GM21619 (cell line): ENCODE data around the gene HAUS2.
"Not testable (repeated sequence)": the region's sequence is repeated elsewhere in the genome, so short reads cannot be mapped to it uniquely, and the experiment has no call there.

ENCODE experiments used
- ATAC-seq: cut with Tn5 transposase; IDR thresholded peaks from one replicate; pipeline ENCODE4 v1.9.1; 2021; ENCODE audit not compliant: unreplicated experiment

The HAUS2 gene

GRCh38 chr15:42548249-42549031 is at the start of gene HAUS2, which contains the start of gene LRRC57:
HAUS2 (plus strand) TSS chr15:42548838; CDS start chr15:42548873, 35 bp downstream.
LRRC57 (minus strand) TSS chr15:42548793; CDS start chr15:42548434, 359 bp downstream.
- peak; percentile 69 for ATAC-seq

DNA sequence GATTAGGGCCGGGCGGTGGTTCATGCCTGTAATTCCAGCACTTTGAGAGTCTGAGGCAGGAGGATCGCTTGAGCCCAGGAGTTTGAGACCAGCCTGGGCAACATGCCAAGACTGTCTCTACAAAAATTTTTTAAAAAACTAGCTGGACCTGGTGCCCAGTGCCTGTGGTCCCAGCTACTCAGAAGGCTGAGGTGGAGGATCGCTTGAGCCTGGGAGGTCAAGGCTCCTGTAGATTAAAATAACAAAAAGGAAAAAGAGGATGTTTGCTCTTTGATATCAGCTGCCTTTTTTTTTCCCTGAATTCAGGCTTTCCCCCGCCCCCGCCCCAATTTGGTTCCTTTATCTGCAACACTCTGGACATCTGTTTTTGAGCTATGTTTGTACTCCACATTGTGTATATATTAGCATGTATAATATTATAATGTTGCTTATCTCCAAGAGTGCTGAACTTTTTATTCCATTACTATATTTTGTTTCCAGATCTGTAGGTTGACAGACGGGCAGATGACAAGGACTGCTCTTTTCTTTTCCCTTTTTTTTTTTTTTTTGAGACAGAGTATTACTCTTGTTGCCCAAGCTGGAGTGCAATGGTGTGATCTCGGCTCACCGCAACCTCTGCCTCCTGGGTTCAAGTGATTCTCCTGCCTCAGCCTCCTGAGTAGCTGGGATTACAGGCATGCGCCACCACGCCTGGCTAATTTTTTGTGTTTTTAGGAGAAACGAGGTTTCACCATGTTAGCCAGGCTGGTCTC is 48.6 kb upstream of the HAUS2 start:
- ATAC-seq: no peak

GRCh38 chr15:42502477-42502876 is 46.2 kb upstream of the HAUS2 start:
- no peak for ATAC-seq

DNA sequence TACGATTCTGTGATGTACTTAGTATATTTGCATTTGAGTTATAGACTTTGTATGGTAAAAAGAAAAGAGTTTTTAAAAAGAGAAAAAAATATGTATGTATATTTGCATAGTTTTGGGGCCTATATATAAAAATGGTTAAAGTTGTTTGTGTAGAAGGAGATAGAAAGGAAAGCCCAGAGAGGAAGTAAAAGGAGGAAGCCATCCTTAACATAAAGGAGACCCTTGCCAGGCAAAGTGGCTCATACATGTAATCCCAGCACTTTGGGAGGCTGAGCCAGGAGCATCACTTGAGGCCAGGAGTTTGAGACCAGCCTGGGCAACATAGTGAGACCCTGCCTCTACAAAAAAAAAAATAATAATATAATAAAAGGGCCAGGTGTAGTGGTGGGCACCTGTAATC is 44.8 kb upstream of the HAUS2 start:
- no peak for ATAC-seq

GRCh38 chr15:42504631-42505030 is 44.0 kb upstream of the HAUS2 start:
- peak; percentile 9 for ATAC-seq

GRCh38 chr15:42507514-42507913 is 41.1 kb upstream of the HAUS2 start:
- ATAC-seq: no peak

- no peak for ATAC-seq
Observed at GRCh38 chr15:42508263-42508690, 40.4 kb upstream of the HAUS2 start.

DNA sequence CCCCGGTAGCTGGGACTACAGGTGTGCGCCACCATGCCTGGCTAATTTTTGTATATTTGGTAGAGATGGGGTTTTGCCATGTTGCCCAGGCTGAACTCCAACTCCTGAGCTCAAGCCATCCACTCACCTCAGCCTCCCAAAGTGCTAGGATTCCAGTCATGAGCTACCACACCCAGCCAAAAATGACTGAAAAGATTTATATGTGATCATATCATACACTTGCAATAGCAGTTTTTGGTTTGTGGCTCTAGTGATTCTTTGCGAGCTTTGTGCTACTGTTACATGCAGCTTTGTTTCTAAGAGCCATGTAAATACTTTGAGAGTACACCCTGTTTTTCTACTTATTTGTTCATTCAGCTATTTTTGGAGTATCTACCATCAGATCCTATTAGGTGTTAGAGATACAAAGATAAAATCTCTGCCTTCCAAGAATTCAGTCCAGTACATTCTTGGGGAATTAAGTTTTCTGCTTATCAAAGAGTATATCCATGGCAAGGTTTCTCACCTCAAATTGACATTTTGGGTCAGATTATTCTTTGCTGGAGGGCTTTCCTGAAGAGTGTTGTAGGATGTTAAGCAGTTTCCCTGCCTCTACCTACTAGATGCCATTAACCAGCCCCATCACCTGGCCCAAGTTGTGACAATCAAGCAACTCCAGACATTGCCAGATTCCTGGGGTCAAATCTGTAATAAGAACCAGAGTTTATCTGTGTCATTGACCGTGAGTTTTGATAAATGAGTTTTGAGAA is 38.2 kb upstream of the HAUS2 start:
- ATAC-seq: no peak

DNA sequence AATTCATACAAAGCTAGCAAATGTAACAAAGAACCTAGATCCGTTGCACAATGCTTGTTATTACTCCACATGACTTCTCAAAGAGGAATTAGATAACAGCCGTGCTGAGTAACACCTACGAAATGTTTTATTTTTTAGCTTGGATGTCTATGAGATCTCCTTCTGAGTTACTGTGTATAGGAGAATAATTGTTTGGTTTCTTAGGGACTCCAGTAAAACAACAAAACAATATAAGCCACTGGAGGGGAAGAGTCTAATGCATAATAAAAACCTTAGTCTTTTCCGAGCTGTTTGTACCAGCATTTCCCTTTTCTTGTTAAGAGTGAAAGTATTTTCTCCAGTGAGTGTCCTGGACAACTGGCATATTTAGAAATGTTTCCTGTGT is 37.6 kb upstream of the HAUS2 start:
- ATAC-seq: no peak

DNA sequence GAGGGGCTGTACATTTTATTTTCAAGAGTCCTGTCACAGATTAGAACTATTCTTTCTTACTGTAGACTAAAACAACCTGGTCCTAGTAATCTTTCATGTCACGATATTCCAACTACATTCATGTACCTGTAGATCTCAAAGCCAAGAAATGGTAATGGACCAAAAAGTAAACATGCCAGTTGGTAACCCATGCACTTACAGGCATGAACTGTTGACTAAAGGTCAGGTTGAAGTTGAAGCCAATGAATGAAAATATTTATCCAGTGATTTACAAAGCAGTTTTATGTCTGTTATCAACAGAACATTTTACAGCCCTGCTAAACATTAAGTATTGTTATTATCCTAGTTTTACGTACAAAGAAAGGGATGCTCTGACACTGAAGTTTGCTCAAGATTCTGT is 25.3 kb upstream of the HAUS2 start:
- ATAC-seq: no peak

DNA sequence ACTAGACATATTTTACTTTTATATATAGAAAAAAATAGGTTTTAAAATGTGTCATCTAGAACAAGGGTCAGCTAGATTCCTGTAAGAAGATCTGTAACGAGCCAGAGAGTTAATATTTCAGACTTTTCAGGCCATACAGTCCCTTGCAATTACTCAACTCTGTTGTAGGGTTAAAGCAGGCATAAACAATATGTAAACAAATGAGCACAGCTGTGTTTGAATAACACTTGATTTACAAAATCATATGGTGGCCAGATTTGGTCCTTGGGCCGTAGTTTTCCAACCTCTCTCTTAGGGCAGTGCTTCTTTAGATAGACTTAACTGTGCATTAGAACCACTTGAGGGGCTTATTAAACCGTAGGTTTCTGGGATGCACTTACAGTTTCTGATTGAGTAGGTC is 19.7 kb upstream of the HAUS2 start:
- no peak for ATAC-seq

DNA sequence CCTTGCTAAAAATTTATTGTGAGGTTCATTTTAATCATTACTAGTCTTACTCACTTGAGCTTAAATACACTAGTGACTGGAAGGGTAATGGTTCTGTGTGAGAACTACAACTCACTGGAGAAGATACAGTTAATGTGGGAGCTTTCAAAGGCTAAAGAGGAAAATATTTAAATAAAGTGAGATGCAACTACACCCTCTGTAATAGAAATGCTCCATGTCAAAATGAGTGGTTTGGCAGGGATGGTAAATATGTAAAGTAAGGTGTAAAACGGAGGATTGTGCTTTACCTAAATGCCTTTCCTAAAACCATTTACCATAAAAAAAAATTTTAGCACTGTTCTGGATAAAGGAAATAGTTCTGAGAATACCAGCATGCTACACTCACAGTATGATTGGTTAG is 15.4 kb upstream of the HAUS2 start:
- no peak for ATAC-seq

GRCh38 chr15:42544853-42545629 is 3.6 kb upstream of the HAUS2 start:
- no peak for ATAC-seq

DNA sequence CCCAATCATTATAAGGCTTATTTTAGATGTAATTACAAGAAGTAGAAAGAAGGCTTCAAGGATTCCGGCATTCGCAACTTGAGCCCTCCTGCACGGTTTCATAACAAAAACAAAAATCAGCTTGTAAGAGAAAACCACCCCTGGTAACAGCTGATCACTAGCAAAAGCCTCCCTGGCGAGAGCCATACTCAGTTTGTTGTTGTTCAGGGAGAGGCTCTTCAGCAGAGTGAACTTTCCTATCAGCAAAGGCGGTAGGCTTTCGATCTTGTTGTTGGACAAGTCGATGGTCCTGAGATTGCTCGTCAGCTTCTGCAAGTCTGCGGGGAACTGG is 755 bp upstream of the HAUS2 start:
- ATAC-seq: no peak

DNA sequence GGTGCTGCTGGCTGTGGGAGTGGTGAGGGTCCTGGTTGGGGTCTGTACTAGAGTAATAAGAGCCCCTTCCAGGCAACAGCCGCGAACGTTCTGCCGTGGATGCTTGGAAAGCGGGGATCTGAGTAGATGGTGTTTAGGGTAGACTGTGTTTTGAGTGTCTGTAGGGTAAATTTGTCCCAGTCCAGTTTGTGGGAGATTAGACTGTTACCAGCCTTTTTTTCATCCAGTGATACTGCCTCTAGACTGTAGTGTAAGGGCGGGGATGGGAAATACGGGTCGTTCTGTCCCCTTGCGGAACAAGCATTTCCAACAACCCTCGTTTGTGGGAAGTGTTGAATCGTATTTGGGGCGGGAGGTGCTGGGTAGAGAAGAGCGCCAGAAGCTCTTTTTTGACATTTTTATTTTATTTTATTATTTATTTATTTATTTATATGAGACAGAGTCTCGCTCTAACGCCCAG is 424 bp downstream of the HAUS2 start:
- peak; percentile 14 for ATAC-seq

DNA sequence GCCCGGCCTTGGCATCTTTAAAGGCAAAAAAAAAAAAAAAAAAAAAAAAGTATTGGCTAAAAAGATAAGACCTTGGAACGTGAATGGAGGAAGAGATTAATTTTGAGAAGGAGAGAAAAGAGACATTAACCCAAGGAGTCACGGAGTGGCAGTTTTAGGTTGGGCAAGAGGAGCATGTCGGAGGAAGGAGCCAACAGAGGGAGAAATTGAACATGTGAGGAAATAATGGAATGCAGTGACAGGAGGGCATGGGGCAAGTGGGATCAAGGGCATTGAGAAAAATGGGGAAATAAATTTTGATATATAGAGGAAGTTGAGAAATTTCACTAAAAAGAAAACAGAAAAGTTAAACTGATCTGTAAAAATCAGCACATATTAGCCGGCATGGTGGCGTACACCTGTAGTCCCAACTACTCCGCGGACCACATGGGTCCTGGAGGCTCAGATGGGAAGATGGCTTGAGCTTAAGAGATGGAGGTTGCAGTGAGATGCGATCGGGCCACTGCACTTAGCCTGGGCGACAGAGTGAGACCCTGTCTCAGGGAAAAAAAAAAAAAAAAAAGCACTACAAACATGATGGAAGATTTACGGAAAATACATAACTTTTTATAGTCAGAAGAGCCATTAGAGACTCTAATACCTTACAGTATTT is 1.2 kb downstream of the HAUS2 start:
- ATAC-seq: no peak

- ATAC-seq: no peak
Observed at GRCh38 chr15:42553554-42553953, 4.9 kb downstream of the HAUS2 start.

DNA sequence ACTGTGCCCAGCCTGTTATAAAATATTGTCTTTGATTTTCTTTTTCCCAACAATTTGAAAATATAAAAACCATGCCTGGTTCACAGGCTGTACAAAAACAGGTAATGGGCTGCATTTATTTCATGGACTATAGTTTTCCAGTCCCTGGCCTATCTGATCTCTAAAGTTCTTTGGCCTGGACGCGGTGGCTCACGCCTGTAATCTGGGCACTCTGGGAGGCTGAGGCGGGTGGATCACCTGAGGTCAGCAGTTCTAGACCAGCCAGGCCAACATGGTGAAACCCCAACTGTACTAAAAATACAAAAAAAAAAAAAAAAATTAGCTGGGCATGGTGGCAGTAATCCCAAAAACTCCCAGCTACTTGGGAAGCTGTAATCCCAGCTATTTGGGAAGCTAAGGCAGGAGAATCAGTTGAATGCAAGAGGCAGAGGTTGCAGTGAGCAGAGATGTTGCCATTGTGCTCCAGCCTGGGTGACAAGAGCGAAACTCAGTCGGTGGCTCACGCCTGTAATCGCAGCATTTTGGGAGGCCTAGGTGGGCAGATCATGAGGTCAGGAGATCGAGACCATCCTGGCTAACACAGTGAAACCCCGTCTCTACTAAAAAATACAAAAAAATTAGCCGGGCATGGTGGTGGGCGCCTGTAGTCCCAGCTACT is 8.0 kb downstream of the HAUS2 start:
- not testable (repeated sequence) for ATAC-seq

GRCh38 chr15:42558739-42559138 is 10.1 kb downstream of the HAUS2 start:
- ATAC-seq: no peak
